ENCODE measurements around the gene BAZ1A.
A peak's percentile ranks its signal among the peaks of the same experiment; 100 is the strongest.
"Not testable (repeated sequence)": the region's sequence is repeated elsewhere in the genome, so short reads cannot be mapped to it uniquely, and the experiment has no call there.

BAZ1A gene

DNA sequence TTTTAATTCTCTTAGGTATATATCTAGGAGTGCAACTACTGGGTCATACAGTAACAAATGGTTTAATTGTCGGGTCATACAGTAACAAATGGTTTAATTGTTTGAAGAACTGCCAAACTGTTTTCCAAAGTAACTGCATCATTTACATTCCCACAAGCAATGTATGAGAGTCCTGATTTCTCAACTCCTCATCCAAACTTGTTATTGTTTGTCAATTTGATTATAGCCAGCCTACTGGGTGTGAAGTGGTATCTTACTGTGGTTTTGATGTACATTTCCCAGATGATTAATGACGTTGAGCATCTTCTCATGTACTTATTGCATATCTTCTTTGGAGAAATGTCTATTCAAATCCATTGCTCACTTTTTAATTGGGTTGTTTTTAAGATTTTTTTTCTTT is 93.1 kb downstream of the BAZ1A start:
- FAIRE-seq = no peak

DNA sequence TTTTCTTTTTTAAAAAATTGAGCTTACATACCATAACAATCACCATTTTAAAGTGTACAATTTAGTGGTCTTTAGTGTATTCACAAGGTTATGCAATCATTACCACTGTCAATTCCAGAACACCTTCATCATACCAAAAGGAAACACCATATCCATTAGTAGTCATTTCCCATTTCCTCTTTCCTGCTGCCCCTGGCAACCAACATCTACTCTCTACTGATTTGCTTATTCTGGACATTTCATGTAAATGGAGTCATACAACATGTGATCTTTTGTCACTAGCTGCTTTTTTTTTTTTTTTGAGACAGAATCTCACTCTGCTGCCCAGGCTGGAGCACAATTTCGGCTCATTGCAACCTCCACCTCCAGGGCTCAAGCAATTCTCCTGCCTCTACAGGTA is 93.9 kb downstream of the BAZ1A start:
- no peak for FAIRE-seq

DNA sequence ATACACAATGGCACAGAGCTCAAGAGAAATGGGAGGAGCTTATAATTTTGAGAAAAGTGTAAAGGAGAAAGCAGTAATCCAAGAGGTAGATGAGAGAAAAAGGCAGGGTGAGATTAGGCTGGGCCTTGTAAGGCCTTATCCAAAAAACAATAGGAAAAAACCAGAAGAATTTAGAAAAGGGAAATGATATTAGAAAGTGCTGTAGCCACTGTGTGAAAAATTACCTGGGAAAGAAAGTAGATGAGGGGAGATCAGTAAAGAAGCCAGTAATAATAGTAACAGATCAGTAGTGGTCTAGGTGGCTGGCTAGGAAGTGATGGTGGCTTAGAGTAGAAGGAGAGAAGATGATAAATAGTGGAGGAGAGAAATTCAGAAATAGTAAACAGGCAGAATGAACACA is 94.5 kb downstream of the BAZ1A start:
- FAIRE-seq = no peak

DNA sequence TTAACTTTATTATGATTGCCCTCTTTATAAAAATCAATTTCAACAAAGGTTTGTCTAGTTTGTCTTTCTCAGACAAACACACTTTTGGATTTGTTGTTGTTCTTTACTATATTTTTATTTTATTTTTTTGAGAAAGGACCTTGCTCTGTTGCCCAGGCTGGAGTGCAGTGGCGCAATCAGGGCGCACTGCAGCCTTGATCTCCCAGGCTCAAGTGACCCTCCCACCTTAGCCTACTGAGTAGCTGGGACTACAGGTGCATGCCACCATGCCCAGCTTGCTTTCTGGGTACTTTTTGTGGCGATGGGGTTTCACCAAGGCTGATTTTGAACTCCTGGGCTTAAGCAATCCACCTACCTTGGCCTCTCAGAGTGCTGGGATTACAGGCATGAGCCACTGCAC is 96.4 kb downstream of the BAZ1A start:
- FAIRE-seq = no peak

DNA sequence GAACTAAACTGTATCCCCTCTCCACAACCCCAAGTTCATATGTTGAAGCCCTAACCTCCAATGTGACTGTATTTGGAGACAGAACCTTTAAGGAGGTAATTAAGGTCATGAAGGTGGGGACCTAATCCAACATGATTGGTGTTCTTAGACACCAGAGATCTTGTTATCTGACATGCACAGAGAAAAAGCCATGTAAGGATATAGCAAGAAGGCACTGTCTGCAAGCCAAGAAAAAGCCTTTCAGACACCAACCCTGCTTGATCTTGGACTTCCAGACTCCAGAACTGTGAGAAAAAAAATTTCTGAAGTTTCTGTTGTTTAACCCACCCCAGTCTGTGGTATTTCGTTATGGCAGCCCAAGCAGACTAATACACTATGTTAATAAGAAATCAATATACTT is 98.5 kb downstream of the BAZ1A start:
- FAIRE-seq = no peak

DNA sequence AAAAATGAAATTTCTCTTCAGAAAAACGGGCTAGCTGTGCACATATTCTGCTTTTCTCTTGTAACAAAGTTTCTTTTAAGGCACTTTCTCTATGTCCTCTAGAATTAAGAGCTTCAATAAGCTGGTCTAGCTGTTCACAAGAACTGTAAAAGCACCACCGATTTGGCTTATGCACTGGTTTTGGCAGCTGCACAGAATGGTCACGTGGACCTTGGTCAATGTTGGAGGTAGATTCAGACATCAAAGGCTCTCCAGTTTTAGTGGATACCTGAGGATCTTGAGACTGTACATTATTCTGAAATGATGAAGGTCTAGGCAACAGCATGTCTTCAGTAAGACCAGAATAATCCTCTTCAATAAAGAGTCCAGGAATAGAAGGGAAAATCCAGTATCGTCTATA is 99.2 kb downstream of the BAZ1A start:
- FAIRE-seq = no peak

DNA sequence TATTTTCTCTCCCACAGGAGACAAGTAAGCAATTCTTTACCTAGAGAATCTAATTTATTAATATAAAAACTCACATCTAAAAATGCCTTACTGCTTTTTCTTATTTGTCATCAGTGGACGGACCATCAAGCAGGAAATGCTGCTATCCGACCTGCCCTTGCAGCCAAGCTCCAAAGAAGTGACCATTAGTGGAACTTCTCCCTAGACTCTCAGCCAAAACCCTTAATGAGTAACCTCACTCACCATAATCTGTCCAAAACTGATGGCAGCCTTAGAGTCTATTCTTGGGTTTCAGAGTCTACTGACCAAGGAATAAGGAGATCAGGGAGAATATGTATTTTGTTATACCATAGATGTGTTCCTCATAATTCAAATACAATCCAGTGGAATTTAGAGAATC is 99.8 kb downstream of the BAZ1A start:
- FAIRE-seq = no peak

DNA sequence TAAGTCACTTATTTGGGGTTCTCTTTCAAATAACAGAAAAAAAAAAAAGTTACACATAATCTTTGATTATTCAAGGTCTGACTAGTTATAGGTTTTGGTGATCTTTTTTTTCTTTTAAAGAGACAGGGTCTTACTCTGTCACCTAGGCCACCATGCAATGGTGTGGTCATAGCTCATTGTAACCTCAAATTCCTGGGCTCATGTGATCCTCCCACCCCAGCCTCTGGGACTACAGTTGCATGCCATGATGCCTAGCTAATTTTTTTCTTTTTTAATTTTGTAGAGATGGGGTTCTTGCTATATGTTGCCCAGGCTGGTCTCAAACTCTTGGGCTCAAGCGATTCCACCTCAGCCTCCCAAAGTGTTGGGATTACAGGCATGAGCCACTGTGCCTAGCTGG is 104.3 kb downstream of the BAZ1A start:
- no peak for FAIRE-seq

DNA sequence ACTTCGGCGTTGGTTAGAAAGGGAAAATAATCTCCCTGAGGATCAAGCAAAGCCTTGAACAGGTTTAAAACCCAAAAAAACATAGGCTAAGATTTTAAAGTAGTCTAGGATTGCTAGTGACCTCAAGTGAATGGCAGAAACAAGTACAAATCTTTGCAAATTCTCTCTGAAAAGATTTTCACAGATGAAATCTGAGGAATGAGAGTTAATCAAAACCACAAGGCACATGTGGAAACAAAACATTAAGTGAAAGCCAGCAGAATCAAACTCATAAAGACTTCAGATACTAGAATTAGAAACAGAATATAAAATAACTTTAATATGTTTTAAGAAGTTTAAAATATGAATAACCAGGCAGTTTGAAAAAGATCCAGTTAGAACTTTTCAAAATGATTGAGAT is 108.6 kb downstream of the BAZ1A start:
- FAIRE-seq = no peak

DNA sequence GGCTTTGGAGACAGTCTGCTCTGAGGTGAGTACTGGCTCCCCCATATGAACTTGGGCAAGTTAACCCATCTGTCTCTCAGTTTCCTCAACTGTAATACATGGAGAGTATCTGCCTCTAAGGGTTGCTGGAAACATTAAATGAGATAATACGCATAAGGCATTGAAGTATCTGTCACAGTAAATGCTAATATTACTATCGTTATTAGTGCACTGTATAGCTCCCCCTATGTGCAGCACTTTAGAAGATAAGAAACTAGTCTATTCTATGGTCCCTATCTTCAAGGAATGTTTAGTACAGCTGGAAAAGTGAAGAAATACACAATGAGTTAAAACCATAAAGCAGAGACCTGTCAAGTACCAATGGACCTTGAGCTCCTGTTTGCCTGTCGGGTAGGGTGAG is 109.1 kb downstream of the BAZ1A start:
- no peak for FAIRE-seq

DNA sequence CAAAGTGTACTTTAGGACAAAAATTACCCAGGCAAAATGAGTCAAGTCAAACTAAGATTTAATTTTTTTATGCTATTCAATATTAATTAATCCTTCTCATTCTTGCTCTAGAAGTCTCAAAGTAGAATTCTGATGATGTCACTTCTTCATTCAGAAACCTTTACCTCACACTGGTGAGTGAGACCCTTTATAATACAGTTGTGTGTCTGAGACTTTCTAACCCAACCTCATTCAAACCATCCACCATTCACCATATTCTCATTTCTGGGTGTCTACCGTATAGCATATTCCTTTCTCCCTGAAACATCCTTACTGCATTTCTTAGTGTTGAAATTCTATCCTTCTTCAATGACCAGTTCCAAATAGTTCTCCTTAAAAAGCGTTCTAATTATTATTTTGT is 119.9 kb downstream of the BAZ1A start:
- FAIRE-seq = no peak

DNA sequence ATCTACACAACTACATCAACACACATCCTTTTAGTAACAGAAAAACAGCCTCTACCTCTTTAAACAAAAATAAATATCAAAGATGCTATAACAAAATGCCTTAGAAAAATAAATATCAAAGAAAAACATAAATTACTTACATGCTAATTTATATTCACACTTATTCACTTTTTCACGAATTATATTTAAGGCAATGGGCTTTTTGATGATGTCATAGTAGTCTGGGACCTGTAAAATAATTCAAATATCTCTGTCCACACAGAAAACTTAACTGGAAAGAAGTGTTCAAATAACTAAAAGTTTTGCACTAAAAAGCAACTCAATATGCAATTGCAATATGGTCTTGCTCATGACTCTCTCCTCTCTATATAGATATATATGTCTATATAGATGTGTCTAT is 120.5 kb downstream of the BAZ1A start:
- FAIRE-seq = no peak

DNA sequence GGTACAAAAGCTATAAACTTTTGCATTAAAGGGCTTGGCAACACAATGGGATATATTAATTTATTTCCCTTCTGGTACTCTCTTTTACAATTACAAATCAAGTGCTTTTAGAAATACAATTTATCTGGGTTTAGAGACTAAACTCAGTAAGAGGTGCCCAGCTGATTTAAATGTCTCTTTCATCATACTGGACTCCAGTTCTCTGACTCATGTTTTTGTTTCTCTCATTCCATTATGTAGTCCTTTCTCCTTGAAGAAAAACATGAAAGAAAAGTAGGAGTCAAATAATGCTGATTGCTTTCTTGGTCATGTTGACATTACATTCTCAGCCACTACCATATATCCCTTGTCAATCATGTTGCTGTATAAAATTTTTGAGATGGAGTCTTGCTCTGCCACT is 124.5 kb downstream of the BAZ1A start:
- FAIRE-seq = no peak

DNA sequence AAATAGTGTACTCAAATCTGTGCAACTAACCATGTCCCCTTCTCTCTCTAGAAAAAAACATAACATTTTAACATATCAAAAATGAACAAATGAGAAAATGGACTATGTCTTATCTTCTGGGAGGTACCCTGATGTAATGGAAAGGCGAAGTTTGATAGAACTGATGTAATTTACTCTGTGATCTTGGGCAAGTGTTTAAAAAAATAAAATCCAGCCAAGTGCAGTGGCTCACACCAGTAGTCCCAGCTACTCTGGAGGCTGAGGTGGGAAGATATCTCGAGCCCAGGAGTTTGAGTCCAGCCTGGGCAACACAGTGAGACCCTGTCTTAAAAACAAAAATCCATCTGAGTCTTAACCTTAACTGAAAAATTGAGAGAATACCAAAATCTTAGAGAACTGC is 124.9 kb downstream of the BAZ1A start:
- FAIRE-seq = no peak

DNA sequence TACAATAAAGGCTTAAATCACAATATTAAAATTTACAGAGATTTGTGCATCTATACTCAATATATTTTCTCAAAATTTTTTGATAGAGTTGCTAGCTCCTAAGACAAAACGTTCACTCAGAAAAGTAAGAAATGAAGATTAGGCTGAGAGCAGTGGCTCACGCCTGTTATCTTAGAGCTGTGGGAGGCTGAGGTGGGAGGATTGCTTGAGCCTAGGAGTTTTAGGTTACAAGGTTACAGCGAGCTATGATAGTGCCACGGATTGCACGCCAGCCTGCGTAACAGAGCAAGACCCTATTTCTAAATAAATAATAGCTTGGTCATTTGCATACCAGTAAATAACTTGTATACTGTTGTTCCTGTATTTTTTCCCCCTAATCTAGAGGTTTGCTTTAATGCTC is 125.8 kb downstream of the BAZ1A start:
- no peak for FAIRE-seq

DNA sequence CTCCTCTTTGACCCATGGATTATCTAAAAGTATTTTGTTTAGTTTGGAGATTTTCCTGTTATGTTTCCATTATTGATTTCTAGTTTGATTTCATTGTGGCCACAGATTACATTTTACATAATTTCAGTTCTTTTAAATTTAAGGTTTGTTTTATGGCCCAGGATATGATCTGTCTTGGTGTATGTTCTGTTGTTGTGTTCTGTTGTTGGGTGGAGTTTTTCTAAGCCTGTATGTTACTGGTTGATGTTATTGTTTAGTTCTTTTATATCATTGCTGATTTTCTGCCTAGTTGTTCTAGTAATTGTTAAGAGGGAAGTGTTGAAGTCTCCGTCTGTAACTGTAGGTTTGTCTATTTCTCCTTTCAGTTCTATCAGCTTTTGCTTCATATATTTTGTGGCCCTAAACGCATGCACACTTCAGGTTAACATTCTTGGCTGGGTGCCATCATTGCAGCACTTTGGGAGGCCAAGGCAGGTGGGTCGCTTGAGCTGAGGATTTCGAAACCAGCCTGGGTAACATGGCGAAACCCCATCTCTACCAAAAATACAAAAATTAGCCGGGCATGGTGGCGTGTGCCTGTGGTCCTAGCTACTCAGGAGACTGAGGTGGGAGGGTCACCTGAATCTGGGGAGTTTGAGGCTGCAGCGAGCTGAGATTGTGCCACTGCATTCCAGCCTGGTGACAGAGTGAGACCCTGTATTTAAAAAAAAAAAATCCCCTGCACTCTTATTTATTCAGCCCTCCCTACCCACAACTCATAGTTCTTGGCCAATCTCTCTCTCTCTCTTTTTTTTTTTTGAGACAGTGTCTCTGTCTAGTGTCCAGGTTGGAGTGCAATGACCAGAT is 132.7 kb downstream of the BAZ1A start:
- peak; percentile 10 for FAIRE-seq

DNA sequence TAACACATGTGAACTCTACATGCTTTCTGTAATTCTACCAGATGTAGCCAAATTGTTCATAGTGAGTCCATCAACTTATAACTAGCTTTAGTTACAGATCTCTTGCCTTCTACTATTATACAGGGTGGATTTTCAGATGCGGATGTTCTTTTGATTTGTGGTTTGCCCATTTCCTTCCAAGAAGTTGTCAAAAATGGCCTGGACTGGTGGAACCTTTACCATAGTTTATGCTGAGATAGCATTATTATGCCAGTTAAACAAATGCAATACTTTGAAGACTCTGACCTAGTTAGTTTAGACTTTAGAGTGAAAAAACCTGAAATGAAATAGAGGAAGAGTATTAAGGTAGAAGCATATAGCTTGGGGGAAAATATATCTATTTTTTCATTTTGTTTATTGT is 133.3 kb downstream of the BAZ1A start:
- no peak for FAIRE-seq

DNA sequence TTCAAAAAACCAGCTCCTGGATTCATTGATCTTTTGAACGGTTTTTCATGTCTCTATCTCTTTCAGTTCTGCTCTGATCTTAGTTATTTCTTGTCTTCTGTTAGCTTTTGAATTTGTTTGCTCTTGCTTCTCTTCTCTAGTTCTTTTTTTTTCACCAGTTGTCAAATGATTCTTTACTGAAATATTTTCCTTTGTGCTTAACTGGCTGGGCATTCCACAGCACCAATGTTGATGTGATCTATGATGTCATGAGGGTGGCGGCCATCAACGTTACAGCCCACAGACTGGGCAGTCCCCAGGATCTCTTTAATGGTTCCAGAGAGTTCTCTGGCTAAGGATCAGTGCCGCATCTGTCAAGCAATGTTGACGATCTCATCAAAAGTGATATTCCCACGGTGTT is 135.0 kb downstream of the BAZ1A start:
- FAIRE-seq = not testable (repeated sequence)

DNA sequence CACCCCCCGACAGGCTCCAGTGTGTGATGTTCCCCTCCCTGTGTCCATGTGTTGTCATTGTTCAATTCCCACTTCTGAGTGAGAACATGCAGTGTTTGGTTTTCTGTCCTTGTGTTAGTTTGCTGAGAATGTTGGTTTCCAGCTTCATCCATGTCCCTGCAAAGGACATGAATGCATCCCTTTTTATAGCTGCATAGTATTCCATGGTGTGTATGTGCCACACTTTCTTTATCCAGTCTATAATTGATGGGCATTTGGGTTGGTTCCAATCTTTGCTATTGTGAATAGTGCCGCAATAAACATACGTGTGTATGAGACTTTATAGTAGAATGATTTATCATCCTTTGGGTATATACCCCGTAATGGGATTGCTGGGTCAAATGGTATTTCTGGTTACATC is 138.1 kb downstream of the BAZ1A start:
- FAIRE-seq = not testable (repeated sequence)

DNA sequence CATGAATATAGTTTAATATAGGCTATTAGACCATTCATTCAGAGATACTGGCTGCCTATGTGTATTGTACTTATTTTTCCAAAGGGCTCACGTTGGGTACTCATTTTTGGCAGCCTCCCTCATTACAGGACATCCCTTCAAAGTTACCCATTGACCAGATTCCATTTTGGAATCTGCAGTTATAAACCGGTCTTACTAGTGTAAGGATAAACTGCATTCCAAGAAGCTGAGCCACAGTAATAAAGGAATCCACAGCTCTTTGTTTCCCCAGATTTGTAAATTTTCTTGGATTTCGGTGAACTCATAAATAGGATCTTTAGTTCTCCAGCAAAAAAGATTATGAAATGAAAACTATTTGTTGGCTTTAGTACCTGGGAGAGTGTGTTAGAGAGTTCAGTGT is 141.9 kb downstream of the BAZ1A start:
- no peak for FAIRE-seq

DNA sequence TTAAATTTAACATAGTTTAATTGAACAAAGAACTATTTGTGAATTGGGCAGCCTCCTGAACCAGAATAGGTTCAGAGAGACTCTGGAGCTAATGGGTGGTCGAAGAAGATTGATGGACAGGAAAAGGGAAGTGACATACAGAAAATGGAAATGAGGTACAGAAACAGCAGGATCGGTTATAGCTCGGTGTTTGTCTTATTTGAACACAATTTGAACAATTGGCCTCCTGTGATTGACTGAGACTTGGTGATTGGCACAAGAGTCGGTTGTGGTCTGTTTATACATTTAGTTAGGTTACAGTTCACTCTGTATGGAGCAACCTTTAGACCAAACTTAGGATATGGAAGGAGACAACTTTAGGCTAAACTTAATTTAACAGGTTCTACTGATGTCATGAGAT is 142.4 kb downstream of the BAZ1A start:
- no peak for FAIRE-seq

DNA sequence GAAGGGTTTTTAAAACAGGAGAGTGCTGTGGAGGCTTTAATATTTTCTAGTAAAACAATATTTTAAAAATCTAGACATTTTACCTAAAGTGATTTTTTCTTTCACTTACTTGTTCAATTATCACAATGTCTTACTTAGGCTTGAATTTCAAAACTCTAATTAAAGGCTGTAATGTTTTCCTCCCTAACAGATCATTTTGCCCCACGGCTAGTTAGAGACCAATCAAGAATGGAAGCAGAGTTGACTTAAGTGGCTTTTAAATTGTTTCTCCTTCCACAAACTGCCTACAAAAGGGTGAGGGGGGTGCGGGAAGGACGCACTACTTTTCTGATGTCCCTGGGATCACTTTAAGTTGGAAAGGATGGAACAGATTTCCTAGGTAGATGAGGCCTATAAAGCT is 151.3 kb downstream of the BAZ1A start:
- no peak for FAIRE-seq

DNA sequence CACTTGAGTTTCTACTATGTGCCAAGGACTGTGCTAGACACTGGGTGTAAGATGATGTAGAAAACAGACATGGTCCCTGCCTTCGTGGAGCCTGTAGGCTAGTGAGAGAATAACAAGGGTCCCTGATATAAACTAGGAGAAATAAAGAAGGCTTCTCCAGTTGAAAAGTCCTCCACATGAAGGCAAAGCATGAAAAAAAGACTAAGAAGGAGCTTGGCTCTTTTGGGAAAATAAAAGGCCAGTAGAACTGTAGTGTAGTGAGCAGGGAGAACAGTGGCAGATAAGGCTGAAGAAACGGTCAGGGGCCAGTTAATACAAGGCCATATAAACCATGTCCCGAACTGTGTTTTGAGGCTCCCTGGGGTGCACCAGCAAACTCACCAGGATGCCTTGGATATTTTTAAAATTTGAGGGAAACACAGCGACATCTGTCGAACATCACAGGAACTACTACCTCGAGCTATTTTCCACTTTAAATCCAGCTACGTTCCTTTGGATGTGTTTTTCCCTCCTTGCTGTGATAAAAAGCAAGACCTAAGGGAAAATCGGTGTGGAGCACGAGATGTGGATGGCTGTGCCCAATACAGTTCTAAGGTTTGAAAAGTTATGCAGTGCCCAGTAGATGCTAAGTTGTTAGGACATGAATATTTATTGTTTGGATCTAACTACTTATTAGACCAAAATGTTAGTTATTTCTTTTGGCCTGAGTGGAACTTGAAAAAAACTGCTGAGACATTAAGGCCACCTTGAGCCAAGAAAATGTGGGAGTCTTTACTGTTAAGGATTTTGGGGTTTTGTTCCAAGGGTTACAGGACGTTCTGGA is 152.2 kb downstream of the BAZ1A start:
- no peak for FAIRE-seq

DNA sequence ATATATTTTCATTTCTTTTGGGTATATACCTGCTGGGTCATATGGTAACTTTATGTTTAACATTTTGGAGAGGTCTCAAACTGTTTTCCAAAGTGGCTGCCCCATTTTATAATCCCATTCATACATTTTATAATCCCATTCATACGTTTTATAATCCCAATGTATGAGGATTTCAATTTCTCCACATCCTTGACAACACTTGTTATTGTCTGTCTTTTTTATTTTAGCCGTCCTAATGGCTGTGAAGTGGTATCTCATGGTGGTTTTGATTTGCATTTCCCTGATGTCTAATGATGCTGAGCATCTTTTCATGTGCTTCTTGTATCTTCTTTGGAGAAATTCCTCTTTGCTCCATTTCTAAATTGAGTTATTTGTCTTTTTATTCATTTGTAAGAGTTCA is 154.0 kb downstream of the BAZ1A start:
- no peak for FAIRE-seq
